ENCODE results near the gene ONECUT2.
A peak's percentile ranks its signal among the peaks of the same experiment; 100 is the strongest.

The ONECUT2 gene

DNA sequence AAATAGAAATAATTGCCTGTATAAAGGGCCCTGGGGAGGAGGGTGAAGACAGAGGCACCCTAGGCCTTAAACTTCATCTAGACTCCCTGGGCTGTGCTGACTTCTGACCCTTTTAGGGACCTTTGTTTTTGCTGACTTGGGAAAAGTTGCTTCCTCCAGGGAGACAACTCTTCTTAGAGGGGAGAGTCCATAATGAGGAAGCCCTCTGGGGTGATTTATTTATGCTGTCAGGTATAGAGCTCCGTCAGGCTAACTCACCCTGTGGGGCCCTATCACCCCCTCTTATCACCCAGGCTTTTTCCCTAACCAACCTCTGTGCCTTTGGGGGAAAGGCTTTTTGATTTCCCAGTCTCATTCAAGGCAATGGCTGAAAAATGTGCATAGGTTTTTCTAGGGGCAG is 8.1 kb downstream of the ONECUT2 start:
- H3K4me3 ChIP-seq (ENCODE audit: low read length) = no peak overlapping the region
- TF ChIP-seq, protein P1, sequence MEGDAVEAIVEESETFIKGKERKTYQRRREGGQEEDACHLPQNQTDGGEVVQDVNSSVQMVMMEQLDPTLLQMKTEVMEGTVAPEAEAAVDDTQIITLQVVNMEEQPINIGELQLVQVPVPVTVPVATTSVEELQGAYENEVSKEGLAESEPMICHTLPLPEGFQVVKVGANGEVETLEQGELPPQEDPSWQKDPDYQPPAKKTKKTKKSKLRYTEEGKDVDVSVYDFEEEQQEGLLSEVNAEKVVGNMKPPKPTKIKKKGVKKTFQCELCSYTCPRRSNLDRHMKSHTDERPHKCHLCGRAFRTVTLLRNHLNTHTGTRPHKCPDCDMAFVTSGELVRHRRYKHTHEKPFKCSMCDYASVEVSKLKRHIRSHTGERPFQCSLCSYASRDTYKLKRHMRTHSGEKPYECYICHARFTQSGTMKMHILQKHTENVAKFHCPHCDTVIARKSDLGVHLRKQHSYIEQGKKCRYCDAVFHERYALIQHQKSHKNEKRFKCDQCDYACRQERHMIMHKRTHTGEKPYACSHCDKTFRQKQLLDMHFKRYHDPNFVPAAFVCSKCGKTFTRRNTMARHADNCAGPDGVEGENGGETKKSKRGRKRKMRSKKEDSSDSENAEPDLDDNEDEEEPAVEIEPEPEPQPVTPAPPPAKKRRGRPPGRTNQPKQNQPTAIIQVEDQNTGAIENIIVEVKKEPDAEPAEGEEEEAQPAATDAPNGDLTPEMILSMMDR (conservative IDR thresholded peaks at IDR 0.05; ENCODE audit: low read length) = no peak
- DNase-seq (ENCODE audit: low read depth) = no peak

DNA sequence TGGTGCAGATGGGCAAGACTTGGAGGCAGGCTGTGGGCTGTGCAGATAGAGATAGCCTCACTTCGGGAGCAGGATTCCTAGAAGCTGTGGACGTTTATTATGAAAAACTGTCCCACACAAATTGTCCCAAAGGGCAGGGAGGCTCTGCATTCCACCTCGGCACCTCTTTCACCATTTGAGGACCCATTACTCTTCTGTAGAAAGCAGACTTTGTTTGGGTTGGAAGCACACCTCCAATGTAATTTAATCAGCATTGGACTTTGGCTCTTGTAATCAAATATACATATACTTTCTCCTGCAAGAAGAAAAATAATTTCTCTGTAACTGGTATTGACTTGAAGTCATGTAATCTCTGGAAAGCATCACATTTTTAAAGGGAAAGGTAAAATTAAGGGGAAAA is 8.5 kb downstream of the ONECUT2 start:
- H3K4me3 ChIP-seq (ENCODE audit: low read length) = no peak overlapping the region
- TF ChIP-seq, protein P1 (conservative IDR thresholded peaks at IDR 0.05; ENCODE audit: low read length) = no peak
- no peak for DNase-seq (ENCODE audit: low read depth)

- no peak overlapping the region for H3K4me3 ChIP-seq (ENCODE audit: low read length)
- TF ChIP-seq, protein P1 (conservative IDR thresholded peaks at IDR 0.05; ENCODE audit: low read length) = no peak
- no peak for DNase-seq (ENCODE audit: low read depth)
Observed at GRCh38 chr18:57444301-57444759, 9.2 kb downstream of the ONECUT2 start.

GRCh38 chr18:57445488-57446319 is 10.5 kb downstream of the ONECUT2 start:
- TF ChIP-seq, protein P1 (conservative IDR thresholded peaks at IDR 0.05; ENCODE audit: low read length) = no peak
- DNase-seq (ENCODE audit: low read depth) = no peak
- H3K4me3 ChIP-seq (ENCODE audit: low read length) = no peak overlapping the region

DNA sequence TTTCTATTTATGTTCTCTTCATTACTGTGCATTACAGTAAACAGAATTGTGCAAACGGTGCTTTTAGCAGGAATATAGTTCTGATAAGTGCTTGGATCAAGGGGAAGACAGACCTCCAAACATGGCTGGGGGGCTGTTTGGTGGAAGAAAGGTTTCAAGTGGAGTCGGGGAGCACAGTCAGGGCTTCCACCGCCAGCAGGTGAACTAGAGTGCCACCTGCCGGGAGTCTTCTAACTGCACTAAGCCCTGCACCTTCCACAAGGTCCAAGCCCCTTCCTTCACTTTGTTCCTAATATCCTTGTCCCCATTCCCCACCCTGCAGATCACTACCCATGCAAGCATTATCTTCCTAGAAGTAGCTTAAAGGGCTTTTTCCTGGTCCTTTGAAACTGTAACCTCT is 11.1 kb downstream of the ONECUT2 start:
- DNase-seq (ENCODE audit: low read depth) = no peak
- H3K4me3 ChIP-seq (ENCODE audit: low read length) = no peak overlapping the region
- TF ChIP-seq, protein P1 (conservative IDR thresholded peaks at IDR 0.05; ENCODE audit: low read length) = peak; percentile 35

DNA sequence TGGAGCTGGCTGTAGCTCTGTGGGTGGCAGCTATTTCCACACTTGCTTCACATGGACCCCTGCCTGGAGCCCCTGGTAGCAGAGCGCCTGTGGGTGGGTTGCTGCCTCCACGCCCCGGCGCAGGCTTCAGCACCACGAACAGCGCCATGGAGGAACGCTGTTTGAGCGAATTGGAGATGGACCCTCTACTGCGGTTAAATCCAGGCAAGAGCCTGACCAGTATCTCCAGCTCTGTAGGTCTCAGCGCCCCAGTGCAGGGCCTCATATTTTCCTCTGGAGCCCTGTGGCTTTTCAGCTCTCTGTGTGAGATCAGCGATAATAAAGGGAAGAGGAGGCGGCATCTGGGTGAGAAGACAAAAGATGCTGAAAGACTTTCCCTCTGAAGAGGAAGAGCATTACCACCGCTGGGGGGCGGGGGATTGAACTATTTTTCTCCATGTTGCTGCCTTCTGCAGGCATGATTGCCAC is 12.0 kb downstream of the ONECUT2 start:
- H3K4me3 ChIP-seq (ENCODE audit: low read length) = no peak overlapping the region
- DNase-seq (ENCODE audit: low read depth) = no peak
- TF ChIP-seq, protein P1 (conservative IDR thresholded peaks at IDR 0.05; ENCODE audit: low read length) = no peak

- DNase-seq (ENCODE audit: low read depth) = no peak
- TF ChIP-seq, protein P1 (conservative IDR thresholded peaks at IDR 0.05; ENCODE audit: low read length) = no peak
- no peak overlapping the region for H3K4me3 ChIP-seq (ENCODE audit: low read length)
Observed at GRCh38 chr18:57455576-57456129, 20.5 kb downstream of the ONECUT2 start.
